Thyroid gland (tissue), 4 donors: Measurements from ENCODE around the gene ATP13A2.

Experiments used
- CTCF ChIP-seq, 6 experiments: fragments of 200-600 bp in 3 of 6; fragments of 450-650 bp in 3 of 6; sonication (generic) in 3 of 6; IDR thresholded peaks; one replicate each; pipeline ENCODE4 v1.5.1; 2016 to 2019; ENCODE audit warnings: antibody characterized with exemption in 6 of 6, mild to moderate bottlenecking in 2 of 6, inconsistent platforms in 1 of 6, moderate library complexity in 1 of 6
- POLR2A ChIP-seq, 2 donors: fragments of 450-650 bp; IDR thresholded peaks; one replicate each; pipeline ENCODE4 v1.6.1; 2017; ENCODE audit warnings: antibody characterized with exemption in 2 of 2, mild to moderate bottlenecking in 2 of 2, moderate library complexity in 1 of 2

GRCh38 chr1:17046334-17046657, 34.6 kb upstream of the ATP13A2 start:
- TF ChIP-seq CTCF (IDR thresholded peaks at IDR 0.05): peak in 1 of 6 experiments; percentile 40
- no peak for TF ChIP-seq POLR2A (IDR thresholded peaks at IDR 0.05)
